ENCODE data around the gene ZGPAT.
"Not testable (repeated sequence)": the region's sequence is repeated elsewhere in the genome, so short reads cannot be mapped to it uniquely, and the experiment has no call there.

Gene ZGPAT

GRCh38 chr20:63767456-63767855 is 59.6 kb downstream of the ZGPAT start:
- DNase-seq (ENCODE audit: low spot score): no peak

DNA sequence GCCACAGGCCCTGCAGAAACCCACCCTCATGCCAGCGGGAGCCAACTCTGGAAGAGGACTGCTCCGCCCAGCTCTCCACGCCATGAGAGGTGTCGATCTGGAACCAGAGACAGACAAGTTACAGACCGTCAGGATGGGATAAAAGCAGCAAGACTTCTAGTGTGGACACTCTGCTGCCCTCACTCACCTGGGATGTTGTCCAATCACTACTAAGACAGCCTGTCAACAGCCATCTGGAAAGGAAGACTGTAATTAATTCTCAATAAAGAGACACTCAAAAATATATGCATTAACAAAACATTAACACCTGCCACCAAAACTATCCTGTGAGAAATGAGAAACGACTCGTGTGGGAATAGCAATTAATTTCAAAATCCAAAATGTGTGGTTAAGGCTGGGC is 60.0 kb downstream of the ZGPAT start:
- DNase-seq (ENCODE audit: low spot score): no peak

- DNase-seq (ENCODE audit: low spot score): no peak
These were observed 61.0 kb downstream of the ZGPAT start for GRCh38 chr20:63768591-63769515.

DNA sequence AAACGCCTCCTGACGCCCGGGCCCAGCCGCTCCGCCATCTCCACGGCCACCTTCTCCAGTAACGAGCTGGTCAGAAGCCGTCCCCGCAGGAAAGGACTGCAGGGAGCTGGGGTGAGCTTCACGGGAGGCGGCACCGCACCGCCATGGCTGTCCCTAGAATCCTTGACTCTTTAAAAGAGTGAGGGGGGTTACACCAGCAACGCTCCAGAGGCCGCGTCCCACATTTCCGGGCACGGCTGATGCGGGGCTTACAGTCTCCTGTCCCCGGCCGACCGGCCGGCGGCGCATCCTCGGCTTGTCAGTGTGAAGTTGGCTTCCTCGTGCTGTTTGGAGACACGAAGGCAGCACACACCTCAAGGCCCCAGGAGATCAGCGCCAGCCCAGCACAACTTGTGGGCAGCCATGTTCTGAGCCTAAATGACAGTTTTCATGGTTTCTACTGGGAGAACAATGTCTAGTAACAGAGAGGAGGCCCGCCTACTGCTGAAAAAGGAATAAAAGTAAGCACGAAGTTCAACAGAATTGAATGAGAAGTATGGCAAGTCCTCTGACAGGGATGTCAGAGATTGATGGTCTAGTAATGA is 62.1 kb downstream of the ZGPAT start:
- DNase-seq (ENCODE audit: low spot score): no peak

DNA sequence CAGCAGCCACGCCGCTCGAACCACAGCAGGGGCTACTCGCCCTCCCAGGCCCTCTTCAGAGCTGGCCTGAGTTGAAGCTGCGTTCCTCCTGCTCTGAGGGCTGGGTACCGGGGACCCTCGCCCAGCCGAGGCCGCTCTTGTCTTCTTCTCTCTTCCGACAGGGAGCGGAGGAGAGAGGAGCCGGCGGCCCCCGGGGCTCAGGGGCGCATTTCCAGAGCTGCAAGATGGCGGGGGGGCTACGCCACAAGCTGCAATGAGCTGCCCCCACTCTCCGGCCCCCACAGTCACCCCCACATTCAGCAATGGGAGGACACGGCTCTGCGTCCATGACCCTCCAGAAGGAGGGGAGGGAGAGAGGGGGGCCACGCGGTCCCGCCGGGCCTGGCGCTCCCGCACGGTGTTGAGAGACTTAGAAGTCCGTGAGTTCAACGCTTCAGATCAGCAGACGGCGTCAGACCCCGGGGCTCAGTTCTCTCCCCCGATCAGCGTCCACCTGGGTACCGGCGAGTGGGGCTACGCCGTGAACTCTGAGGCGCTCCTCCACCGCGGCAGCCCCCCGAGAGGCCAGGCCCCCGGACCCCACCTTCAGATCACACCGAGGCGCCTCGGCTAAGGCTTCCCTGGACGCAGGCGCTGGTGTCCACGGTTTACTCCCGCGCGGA is 63.3 kb downstream of the ZGPAT start:
- no peak for DNase-seq (ENCODE audit: low spot score)

- peak; percentile 69 for DNase-seq (ENCODE audit: low spot score)
These were observed 65.1 kb downstream of the ZGPAT start for GRCh38 chr20:63772781-63773518.

- DNase-seq (ENCODE audit: low spot score): no peak
These were observed 65.9 kb downstream of the ZGPAT start for GRCh38 chr20:63773571-63774241.

DNA sequence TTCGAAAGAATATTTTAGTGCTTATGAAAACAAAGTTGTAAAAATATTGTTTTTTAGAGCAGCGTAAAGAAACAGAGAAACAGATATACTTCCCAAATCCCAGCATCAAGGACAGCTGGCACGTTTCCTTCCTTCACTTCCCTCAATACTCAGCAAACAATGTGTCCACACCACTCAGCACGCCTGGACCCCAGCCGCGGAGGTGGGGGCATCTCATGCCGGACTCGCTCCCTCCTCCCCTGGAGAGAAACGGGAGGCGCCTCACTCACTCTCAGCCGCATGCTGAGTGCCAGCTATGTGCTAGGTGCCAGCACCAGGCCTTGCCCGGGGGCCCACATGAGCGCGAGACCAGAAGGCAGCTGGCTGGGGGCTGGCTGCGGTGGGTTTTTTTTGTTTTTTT is 66.5 kb downstream of the ZGPAT start:
- no peak for DNase-seq (ENCODE audit: low spot score)

- no peak for DNase-seq (ENCODE audit: low spot score)
These were observed 67.5 kb downstream of the ZGPAT start for GRCh38 chr20:63775096-63775978.

- DNase-seq (ENCODE audit: low spot score): not testable (repeated sequence)
These were observed 69.0 kb downstream of the ZGPAT start for GRCh38 chr20:63776875-63777274.

- DNase-seq (ENCODE audit: low spot score): no peak
These were observed 69.8 kb downstream of the ZGPAT start for GRCh38 chr20:63777614-63778013.

GRCh38 chr20:63778034-63778752 is 70.4 kb downstream of the ZGPAT start:
- DNase-seq (ENCODE audit: low spot score): no peak

DNA sequence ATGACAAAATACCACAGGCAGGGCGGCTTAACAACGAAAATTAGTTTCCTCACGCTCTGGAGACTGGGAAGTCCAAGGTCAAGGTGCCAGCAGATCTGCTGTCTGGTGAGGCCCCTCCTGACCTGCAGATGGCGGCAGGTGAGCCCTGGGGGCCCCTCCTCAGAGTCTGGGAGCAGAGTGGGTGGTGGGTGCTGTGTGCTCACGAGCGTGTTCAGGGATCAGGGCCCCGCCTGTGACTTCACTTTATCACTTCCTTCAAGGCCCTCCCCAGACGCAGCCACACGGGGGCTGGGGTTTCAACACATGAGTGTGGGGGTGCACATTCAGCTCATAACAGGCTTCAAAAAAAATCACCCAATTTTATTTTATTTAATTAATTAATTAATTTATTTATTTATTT is 71.0 kb downstream of the ZGPAT start:
- DNase-seq (ENCODE audit: low spot score): no peak

DNA sequence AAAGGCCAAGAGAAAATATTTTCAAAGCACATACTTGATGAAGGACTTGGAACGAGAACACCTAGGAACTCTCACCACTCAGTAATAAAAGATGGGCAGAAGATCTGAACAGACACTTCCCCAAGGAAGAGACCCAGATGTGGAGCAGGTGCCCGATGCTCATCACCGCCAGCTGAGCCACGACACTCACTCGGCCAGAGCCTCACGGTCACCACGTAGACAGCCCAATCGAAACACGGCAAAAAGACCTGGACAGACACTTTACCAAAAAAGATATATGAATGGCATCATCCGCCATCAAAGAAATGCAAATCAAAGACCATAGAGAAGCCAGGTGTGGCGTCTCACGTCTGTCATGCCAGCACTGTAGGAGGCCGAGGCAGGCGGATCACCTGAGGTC is 73.3 kb downstream of the ZGPAT start:
- no peak for DNase-seq (ENCODE audit: low spot score)

DNA sequence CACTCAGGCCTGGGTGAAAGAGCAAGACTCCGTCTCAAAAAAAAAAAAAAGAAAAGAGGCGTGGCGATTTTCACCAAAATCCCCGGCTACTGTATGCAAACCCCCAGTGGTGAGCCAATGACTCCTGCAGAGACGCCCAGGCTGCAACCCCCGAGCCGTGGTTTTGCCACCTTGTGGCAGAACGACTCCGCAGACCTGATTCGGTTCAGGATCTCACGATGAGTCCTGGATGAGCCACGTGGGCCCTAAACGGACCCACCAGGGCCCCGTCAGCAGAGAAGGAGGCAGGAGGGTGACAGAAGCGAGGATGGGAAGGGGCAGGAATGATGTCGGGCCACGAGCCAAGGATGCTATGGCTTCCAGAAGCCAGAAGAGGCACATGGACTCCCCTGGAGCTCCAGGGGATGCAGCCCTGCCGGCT is 74.2 kb downstream of the ZGPAT start:
- no peak for DNase-seq (ENCODE audit: low spot score)

GRCh38 chr20:63782521-63782971 is 74.7 kb downstream of the ZGPAT start:
- DNase-seq (ENCODE audit: low spot score): no peak

GRCh38 chr20:63783970-63784369 is 76.1 kb downstream of the ZGPAT start:
- DNase-seq (ENCODE audit: low spot score): no peak

- DNase-seq (ENCODE audit: low spot score): no peak
These were observed 77.9 kb downstream of the ZGPAT start for GRCh38 chr20:63785691-63786131.

Measured in hepatic stellate cell (primary cell).